CD14-positive monocyte (primary cell): ENCODE results near the gene MPPED1. TPM values are rescaled to one million over a fixed set of nuclear protein-coding genes. Genes with fewer than 3 reads are reported as not detected.

ENCODE experiments used
- DNase-seq, 3 donors: peaks; one replicate each; pipeline ENCODE4 v3.0.0-alpha.2; 2011 to 2022
- H2AFZ ChIP-seq: 2 replicates; pipeline ENCODE4 v1.6.0; 2012; ENCODE audit warnings: mild to moderate bottlenecking, low read depth, low read length, inconsistent platforms; ENCODE audit not compliant: insufficient read depth, poor library complexity, severe bottlenecking
- H3K27ac ChIP-seq, 2 donors: 1 replicate in 1 of 2; 2 replicates in 1 of 2; pipeline ENCODE4 v1.5.1; 2012 to 2013; ENCODE audit warnings: low read length in 2 of 2, control low read depth in 1 of 2, inconsistent platforms in 1 of 2, low read depth in 1 of 2, mild to moderate bottlenecking in 1 of 2
- H3K27me3 ChIP-seq, 2 donors: one replicate each; pipeline versions ENCODE4 v1.6.0 to v1.6.1; 2011 to 2013; ENCODE audit warnings: low read length in 2 of 2; ENCODE audit not compliant: control insufficient read depth in 2 of 2, insufficient read depth in 2 of 2
- H3K36me3 ChIP-seq, 2 donors: replicated peaks in 1 of 2; 1 replicate in 1 of 2; 2 replicates in 1 of 2; pipeline versions ENCODE4 v1.5.1 to v1.6.1; 2012 to 2013; ENCODE audit warnings: low read length in 2 of 2, control low read depth in 1 of 2, inconsistent platforms in 1 of 2, mild to moderate bottlenecking in 1 of 2; ENCODE audit not compliant: insufficient read depth in 2 of 2, control insufficient read depth in 1 of 2
- H3K4me1 ChIP-seq, 2 donors: 1 replicate in 1 of 2; 2 replicates in 1 of 2; pipeline versions ENCODE4 v1.5.1 to v1.6.1; 2012 to 2013; ENCODE audit warnings: low read length in 2 of 2, control low read depth in 1 of 2, inconsistent platforms in 1 of 2, mild to moderate bottlenecking in 1 of 2, moderate library complexity in 1 of 2; ENCODE audit not compliant: insufficient read depth in 2 of 2, control insufficient read depth in 1 of 2
- H3K4me2 ChIP-seq: replicated peaks from 2 replicates; pipeline ENCODE3; 2012; ENCODE audit warnings: low read length, moderate library complexity, mild to moderate bottlenecking; ENCODE audit not compliant: poor library complexity, severe bottlenecking; ENCODE audit errors: extremely low read depth
- H3K4me3 ChIP-seq, 3 experiments: fragments of 200-600 bp in 1 of 3; sonication (generic) in 1 of 3; replicated peaks in 1 of 3; 1 replicate in 2 of 3; 2 replicates in 1 of 3; pipeline ENCODE4 v1.5.1; 2011 to 2013; ENCODE audit warnings: low read length in 3 of 3, mild to moderate bottlenecking in 3 of 3, control low read depth in 2 of 3, low read depth in 2 of 3, inconsistent platforms in 1 of 3, moderate library complexity in 1 of 3
- H3K79me2 ChIP-seq: 2 replicates; pipeline ENCODE4 v1.6.0; 2012; ENCODE audit warnings: mild to moderate bottlenecking, control low read depth, inconsistent platforms, low read length, moderate library complexity; ENCODE audit not compliant: insufficient read depth
- H3K9ac ChIP-seq: 2 replicates; pipeline ENCODE4 v1.6.0; 2017; ENCODE audit warnings: low read length, mild to moderate bottlenecking; ENCODE audit not compliant: insufficient read depth, poor library complexity, severe bottlenecking
- H3K9me3 ChIP-seq, 2 donors: replicated peaks in 1 of 2; 1 replicate in 1 of 2; 2 replicates in 1 of 2; pipeline versions ENCODE4 v1.5.1 to v1.6.1; 2012 to 2013; ENCODE audit warnings: low read length in 2 of 2, control low read depth in 1 of 2; ENCODE audit not compliant: control insufficient read depth in 1 of 2, insufficient read depth in 1 of 2
- H4K20me1 ChIP-seq: 2 replicates; pipeline ENCODE4 v1.6.0; 2012; ENCODE audit warnings: mild to moderate bottlenecking, low read length, control low read depth, moderate library complexity; ENCODE audit not compliant: insufficient read depth
- H3K27ac Mint-ChIP-seq, 7 donors: one replicate each; pipeline ENCODE4 v1.8.0; 2020; ENCODE audit warnings: mild to moderate bottlenecking in 7 of 7, mixed read lengths in 7 of 7, moderate library complexity in 6 of 7, inconsistent platforms in 2 of 7
- H3K27me3 Mint-ChIP-seq, 3 donors: one replicate each; pipeline ENCODE4 v1.8.0; 2021 to 2022; ENCODE audit warnings: low read depth in 3 of 3, mild to moderate bottlenecking in 3 of 3, mixed read lengths in 3 of 3, moderate library complexity in 3 of 3, inconsistent platforms in 1 of 3
- H3K36me3 Mint-ChIP-seq, 2 donors: one replicate each; pipeline ENCODE4 v1.8.0; 2020; ENCODE audit warnings: mixed read lengths in 2 of 2, inconsistent platforms in 1 of 2, mild to moderate bottlenecking in 1 of 2
- H3K4me1 Mint-ChIP-seq: one replicate; pipeline ENCODE4 v1.8.0; 2020; ENCODE audit warnings: mild to moderate bottlenecking, mixed read lengths
- H3K4me3 Mint-ChIP-seq, 2 donors: one replicate each; pipeline ENCODE4 v1.8.0; 2020; ENCODE audit warnings: mild to moderate bottlenecking in 2 of 2, mixed read lengths in 2 of 2, moderate library complexity in 1 of 2
- H3K9me3 Mint-ChIP-seq, 7 donors: one replicate each; pipeline ENCODE4 v1.8.0; 2020 to 2022; ENCODE audit warnings: mixed read lengths in 7 of 7, mild to moderate bottlenecking in 6 of 7, moderate library complexity in 6 of 7, inconsistent platforms in 2 of 7
- WGBS: methylation state at CpG from one replicate; pipeline ENCODE4 v1.1.5; 2013; ENCODE audit warnings: missing lambda C conversion rate; ENCODE audit not compliant: insufficient coverage; 5-methylcytosine and 5-hydroxymethylcytosine counted together
- intact Hi-C, 2 donors: fragments of 100-400 bp; cut with micrococcal nuclease; formaldehyde crosslinking; loops; one replicate each; pipeline versions ENCODE4 v1.15.0 to v1.15.1; 2023
- polyA plus RNA-seq, 3 donors: library from polyadenylated mRNA; depleted of rRNA in 1 of 3; unstranded in 2 of 3; stranded (reverse) in 1 of 3; fragments of 300-500 nt in 2 of 3; fragments of >200 nt in 1 of 3; fragmentation: Illumina TruSeq in 2 of 3; gene quantifications; 1 replicate in 2 of 3; 2 replicates in 1 of 3; pipeline ENCODE4 v1.2.3, GENCODE V29; 2012 to 2021
- TF ChIP-seq, protein P1 (sequence below): fragments of 200-600 bp; IDR thresholded peaks from one replicate; pipeline ENCODE4 v1.8.0; 2022; ENCODE audit warnings: antibody characterized with exemption, mild to moderate bottlenecking

The MPPED1 gene
- polyA plus RNA-seq, 3 donors, result not detected

DNA sequence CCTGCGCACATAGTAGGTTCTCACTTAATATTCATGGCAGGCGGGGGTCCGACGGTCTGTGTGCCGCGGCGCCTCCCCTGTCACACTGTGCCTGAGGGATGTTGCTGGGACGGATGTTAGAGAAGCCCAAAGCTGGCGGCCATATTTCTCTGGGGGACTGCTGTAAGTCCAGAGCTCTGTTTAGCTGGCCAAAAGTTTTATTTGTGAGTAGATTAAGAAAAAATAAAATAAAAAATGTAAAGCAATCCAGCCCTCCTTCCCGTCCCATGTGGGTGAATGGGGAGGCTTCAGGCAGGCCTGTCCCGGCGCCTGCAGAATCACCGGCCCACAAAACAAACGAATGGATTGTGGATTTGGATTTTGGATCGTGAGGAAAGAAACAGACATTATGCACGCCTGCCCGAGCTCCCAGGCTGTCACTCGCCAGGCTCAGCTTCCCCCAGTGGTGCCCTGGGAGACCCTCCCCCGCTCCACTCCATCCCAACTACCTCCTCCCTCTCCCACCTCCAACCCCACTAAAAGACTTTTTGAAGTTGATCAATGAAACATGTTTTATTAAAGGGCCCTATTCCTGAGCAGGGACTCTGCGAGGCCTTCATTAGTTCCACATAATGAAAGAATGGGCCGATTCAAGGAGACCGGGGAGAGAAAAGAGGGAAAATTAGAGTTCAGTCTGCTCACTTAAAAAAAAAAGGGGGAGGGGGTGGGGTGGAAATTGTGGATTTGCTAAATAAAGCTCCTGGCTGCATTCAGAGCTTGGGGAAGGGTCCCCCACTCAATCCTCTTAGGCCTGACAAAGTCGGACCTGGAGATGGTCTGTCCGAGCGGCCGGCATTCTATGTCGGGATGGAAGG, 48.3 kb upstream of the MPPED1 start:
- H2AFZ ChIP-seq, result no peak overlapping the region
- no peak overlapping the region for H3K4me3 ChIP-seq
- no peak overlapping the region for H3K4me3 Mint-ChIP-seq
- WGBS, result 95% methylated on average over 17 of the region's 27 CpGs
- no peak overlapping the region for H3K27ac ChIP-seq
- DNase-seq, result no peak
- no peaks in the 10 kb centered on the region for H3K79me2 ChIP-seq
- no peak overlapping the region for H3K9ac ChIP-seq
- H3K36me3 ChIP-seq, result no peaks in the 10 kb centered on the region
- peaks cover under 1 to 9% (median 4%) of the 10 kb centered on the region in 3 donors for H3K27me3 Mint-ChIP-seq
- peaks cover 0 to 3% of the 10 kb centered on the region in 2 donors for H3K27me3 ChIP-seq
- no peaks in the 10 kb centered on the region for H3K4me1 Mint-ChIP-seq
- peaks cover 0 to 2% (median 0%) of the 10 kb centered on the region in 7 donors for H3K9me3 Mint-ChIP-seq
- no peak overlapping the region for H3K4me2 ChIP-seq
- H3K9me3 ChIP-seq, result no peaks in the 10 kb centered on the region
- no peaks in the 10 kb centered on the region for H4K20me1 ChIP-seq
- intact Hi-C loops, result no loop called here
- H3K27ac Mint-ChIP-seq, result no peak overlapping the region
- no peaks in the 10 kb centered on the region for H3K36me3 Mint-ChIP-seq
- H3K4me1 ChIP-seq, result no peaks in the 10 kb centered on the region
- TF ChIP-seq, protein P1, sequence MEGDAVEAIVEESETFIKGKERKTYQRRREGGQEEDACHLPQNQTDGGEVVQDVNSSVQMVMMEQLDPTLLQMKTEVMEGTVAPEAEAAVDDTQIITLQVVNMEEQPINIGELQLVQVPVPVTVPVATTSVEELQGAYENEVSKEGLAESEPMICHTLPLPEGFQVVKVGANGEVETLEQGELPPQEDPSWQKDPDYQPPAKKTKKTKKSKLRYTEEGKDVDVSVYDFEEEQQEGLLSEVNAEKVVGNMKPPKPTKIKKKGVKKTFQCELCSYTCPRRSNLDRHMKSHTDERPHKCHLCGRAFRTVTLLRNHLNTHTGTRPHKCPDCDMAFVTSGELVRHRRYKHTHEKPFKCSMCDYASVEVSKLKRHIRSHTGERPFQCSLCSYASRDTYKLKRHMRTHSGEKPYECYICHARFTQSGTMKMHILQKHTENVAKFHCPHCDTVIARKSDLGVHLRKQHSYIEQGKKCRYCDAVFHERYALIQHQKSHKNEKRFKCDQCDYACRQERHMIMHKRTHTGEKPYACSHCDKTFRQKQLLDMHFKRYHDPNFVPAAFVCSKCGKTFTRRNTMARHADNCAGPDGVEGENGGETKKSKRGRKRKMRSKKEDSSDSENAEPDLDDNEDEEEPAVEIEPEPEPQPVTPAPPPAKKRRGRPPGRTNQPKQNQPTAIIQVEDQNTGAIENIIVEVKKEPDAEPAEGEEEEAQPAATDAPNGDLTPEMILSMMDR, result no peak

DNA sequence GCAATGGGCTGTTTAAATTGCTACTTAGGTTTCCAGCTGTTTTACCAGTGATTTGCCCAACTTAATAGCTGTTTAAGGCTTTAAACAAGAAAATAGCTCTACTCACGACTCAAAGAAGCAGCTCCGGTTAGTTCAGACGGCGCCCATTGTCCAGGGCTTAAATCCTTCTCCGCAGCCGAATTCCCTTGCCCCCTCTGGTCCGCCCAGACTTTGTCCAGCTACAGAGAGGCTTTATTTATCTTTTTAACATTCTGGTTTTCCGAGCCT, 47.7 kb upstream of the MPPED1 start:
- Histone ChIP-seq H3K36me3 (no peaks in the 10 kb centered on the region), H3K27ac (no peak overlapping the region), H3K9ac (no peak overlapping the region), H3K9me3 (no peaks in the 10 kb centered on the region), H3K79me2 (no peaks in the 10 kb centered on the region), H3K4me3 (no peak overlapping the region), H3K4me2 (no peak overlapping the region), H4K20me1 (no peaks in the 10 kb centered on the region), H3K4me1 (no peaks in the 10 kb centered on the region), H2AFZ (no peak overlapping the region), H3K27me3 (peaks cover 0 to 3% of the 10 kb centered on the region in 2 donors)
- no peak for DNase-seq
- Mint-ChIP-seq H3K27ac (no peak overlapping the region), H3K4me3 (no peak overlapping the region), H3K9me3 (peaks cover 0 to 2% (median 0%) of the 10 kb centered on the region in 7 donors), H3K27me3 (peaks cover 2 to 10% (median 4%) of the 10 kb centered on the region in 3 donors), H3K4me1 (no peaks in the 10 kb centered on the region), H3K36me3 (no peaks in the 10 kb centered on the region)
- intact Hi-C loops, result no loop called here
- 95% methylated on average over 7 of the region's 8 CpGs for WGBS
- TF ChIP-seq, protein P1, result no peak
